HEK293 (cell line): ENCODE results near the gene PHF5A.
A peak's percentile ranks its signal among the peaks of the same experiment; 100 is the strongest.

ENCODE experiments used
- BCL11B ChIP-seq: fragments of 450-650 bp; formaldehyde crosslinking; IDR thresholded peaks from 2 replicates; pipeline ENCODE4 v1.5.1; 2016; ENCODE audit warnings: low read depth, missing biosample characterization, missing genetic modification characterization
- OSR2 ChIP-seq: fragments of 450-650 bp; formaldehyde crosslinking; IDR thresholded peaks from 2 replicates; pipeline ENCODE4 v1.5.1; 2016; ENCODE audit warnings: missing biosample characterization, missing genetic modification characterization
- PRDM2 ChIP-seq: fragments of 450-650 bp; formaldehyde crosslinking; IDR thresholded peaks from 2 replicates; pipeline ENCODE4 v1.5.1; 2016; ENCODE audit warnings: missing biosample characterization, missing genetic modification characterization, borderline replicate concordance
- SCRT1 ChIP-seq: fragments of 450-650 bp; formaldehyde crosslinking; IDR thresholded peaks from 2 replicates; pipeline ENCODE4 v1.5.1; 2016; ENCODE audit warnings: missing biosample characterization, missing genetic modification characterization, borderline replicate concordance
- SP3 ChIP-seq: fragments of 450-650 bp; formaldehyde crosslinking; IDR thresholded peaks from 2 replicates; pipeline ENCODE4 v1.5.1; 2016; ENCODE audit warnings: missing biosample characterization, missing genetic modification characterization
- SP7 ChIP-seq: fragments of 450-650 bp; formaldehyde crosslinking; IDR thresholded peaks from 2 replicates; pipeline ENCODE4 v1.5.1; 2016; ENCODE audit warnings: missing biosample characterization, missing genetic modification characterization
- YY1 ChIP-seq: fragments of 450-650 bp; formaldehyde crosslinking; IDR thresholded peaks from 2 replicates; pipeline ENCODE4 v1.5.1; 2018; ENCODE audit warnings: missing biosample characterization, missing genetic modification characterization
- YY2 ChIP-seq: fragments of 450-650 bp; formaldehyde crosslinking; IDR thresholded peaks from 2 replicates; pipeline ENCODE4 v1.5.1; 2016; ENCODE audit warnings: missing biosample characterization, missing genetic modification characterization
- ZBTB17 ChIP-seq: fragments of 450-650 bp; formaldehyde crosslinking; IDR thresholded peaks from 2 replicates; pipeline ENCODE4 v1.5.1; 2016; ENCODE audit warnings: missing biosample characterization, missing genetic modification characterization
- ZBTB20 ChIP-seq: fragments of 450-650 bp; formaldehyde crosslinking; IDR thresholded peaks from 2 replicates; pipeline ENCODE4 v1.5.1; 2016; ENCODE audit warnings: missing biosample characterization, missing genetic modification characterization
- ZBTB44 ChIP-seq: fragments of 450-650 bp; IDR thresholded peaks from 2 replicates; pipeline ENCODE4 v1.5.1; 2018; ENCODE audit warnings: missing biosample characterization, mild to moderate bottlenecking, missing genetic modification characterization
- ZFP37 ChIP-seq: fragments of 450-650 bp; formaldehyde crosslinking; IDR thresholded peaks from 2 replicates; pipeline ENCODE4 v1.5.1; 2016; ENCODE audit warnings: missing biosample characterization, missing genetic modification characterization
- ZIC2 ChIP-seq: fragments of 450-650 bp; formaldehyde crosslinking; IDR thresholded peaks from 2 replicates; pipeline ENCODE4 v1.5.1; 2016; ENCODE audit warnings: missing biosample characterization, missing genetic modification characterization
- ZNF114 ChIP-seq: fragments of 450-650 bp; formaldehyde crosslinking; IDR thresholded peaks from 2 replicates; pipeline ENCODE4 v1.5.0; 2017; ENCODE audit warnings: missing biosample characterization, missing genetic modification characterization
- ZNF138 ChIP-seq: fragments of 450-650 bp; formaldehyde crosslinking; IDR thresholded peaks from 2 replicates; pipeline ENCODE4 v1.5.1; 2016; ENCODE audit warnings: missing biosample characterization, missing genetic modification characterization, borderline replicate concordance
- ZNF202 ChIP-seq: fragments of 450-650 bp; formaldehyde crosslinking; IDR thresholded peaks from 2 replicates; pipeline ENCODE4 v1.5.1; 2016; ENCODE audit warnings: missing biosample characterization, missing genetic modification characterization, borderline replicate concordance
- ZNF221 ChIP-seq: fragments of 450-650 bp; formaldehyde crosslinking; IDR thresholded peaks from 2 replicates; pipeline ENCODE4 v1.5.1; 2017; ENCODE audit warnings: missing biosample characterization, missing genetic modification characterization, borderline replicate concordance
- ZNF398 ChIP-seq: fragments of 450-650 bp; formaldehyde crosslinking; IDR thresholded peaks from 2 replicates; pipeline ENCODE4 v1.5.1; 2017; ENCODE audit warnings: missing biosample characterization, missing genetic modification characterization
- ZNF433 ChIP-seq: fragments of 450-650 bp; formaldehyde crosslinking; IDR thresholded peaks from 2 replicates; pipeline ENCODE4 v1.5.1; 2016; ENCODE audit warnings: missing biosample characterization, missing genetic modification characterization, low read depth
- ZNF501 ChIP-seq: fragments of 450-650 bp; formaldehyde crosslinking; IDR thresholded peaks from 2 replicates; pipeline ENCODE4 v1.5.1; 2016; ENCODE audit warnings: missing biosample characterization, missing genetic modification characterization
- ZNF529 ChIP-seq: fragments of 450-650 bp; formaldehyde crosslinking; IDR thresholded peaks from 2 replicates; pipeline ENCODE4 v1.5.1; 2017; ENCODE audit warnings: missing genetic modification characterization, missing biosample characterization; ENCODE audit not compliant: insufficient replicate concordance
- ZNF548 ChIP-seq: fragments of 450-650 bp; formaldehyde crosslinking; IDR thresholded peaks from 2 replicates; pipeline ENCODE4 v1.5.1; 2016; ENCODE audit warnings: missing biosample characterization, missing genetic modification characterization
- ZNF580 ChIP-seq: fragments of 450-650 bp; formaldehyde crosslinking; IDR thresholded peaks from 2 replicates; pipeline ENCODE4 v1.5.1; 2016; ENCODE audit warnings: missing biosample characterization, missing genetic modification characterization
- ZNF585B ChIP-seq: fragments of 450-650 bp; formaldehyde crosslinking; IDR thresholded peaks from 2 replicates; pipeline ENCODE4 v1.5.1; 2016; ENCODE audit warnings: missing biosample characterization, missing genetic modification characterization
- ZNF654 ChIP-seq: fragments of 450-650 bp; formaldehyde crosslinking; IDR thresholded peaks from 2 replicates; pipeline ENCODE4 v1.5.1; 2016; ENCODE audit warnings: low read depth, missing biosample characterization, missing genetic modification characterization
- ZNF843 ChIP-seq: fragments of 450-650 bp; formaldehyde crosslinking; IDR thresholded peaks from 2 replicates; pipeline ENCODE4 v1.5.1; 2016; ENCODE audit warnings: missing biosample characterization, missing genetic modification characterization
- ZSCAN5A ChIP-seq: fragments of 450-650 bp; formaldehyde crosslinking; IDR thresholded peaks from 2 replicates; pipeline ENCODE4 v1.5.1; 2016; ENCODE audit warnings: missing biosample characterization, missing genetic modification characterization

The PHF5A gene

GRCh38 chr22:41446639-41447434 lies 21.7 kb downstream of the PHF5A start, which contains the start of gene TOB2 (continued):
- TF ChIP-seq ZNF221 (tag by site-specific recombination): no peak
- peak; percentile 91 for TF ChIP-seq ZBTB44
- TF ChIP-seq ZBTB17: peak; percentile 93
- peak; percentile 23; the same call in 1 of the 2 replicates for TF ChIP-seq ZNF585B (tag by site-specific recombination)
- peak; percentile 99 for TF ChIP-seq BCL11B
- 0 out of 2 replicates have a peak, but pooled peaks have one; percentile 18 for TF ChIP-seq ZNF548 (tag by site-specific recombination)
- peak; percentile 95 for TF ChIP-seq ZFP37 (tag by site-specific recombination)
- peak; percentile 88; the same call in 1 of the 2 replicates for TF ChIP-seq ZNF580 (tag by site-specific recombination)
- no peak for TF ChIP-seq ZNF114 (tag by site-specific recombination)
- TF ChIP-seq ZNF202 (tag by site-specific recombination): no peak
- peak; percentile 82 for TF ChIP-seq YY1 (tag by site-specific recombination)
- TF ChIP-seq ZNF433 (tag by site-specific recombination): no peak; the same call in 1 of the 2 replicates
- peak; percentile 87 for TF ChIP-seq ZBTB20 (tag by site-specific recombination)
- no peak for TF ChIP-seq ZNF529 (tag by site-specific recombination)
- 0 out of 2 replicates have a peak, but pooled peaks have one; percentile 28 for TF ChIP-seq PRDM2 (tag by site-specific recombination)
- TF ChIP-seq SP3 (tag by site-specific recombination): peak; percentile 99
- TF ChIP-seq OSR2 (tag by site-specific recombination): peak; percentile 87
- peak; percentile 99 for TF ChIP-seq ZNF501 (tag by site-specific recombination)
- TF ChIP-seq ZNF398 (tag by site-specific recombination): peak; percentile 78
- peak; percentile 95 for TF ChIP-seq SP7 (tag by site-specific recombination)
- peak; percentile 11; the same call in 1 of the 2 replicates for TF ChIP-seq ZNF654 (tag by site-specific recombination)
- TF ChIP-seq SCRT1: no peak
- TF ChIP-seq ZSCAN5A: peak; percentile 98
- peak; percentile 83 for TF ChIP-seq YY2 (tag by site-specific recombination)
- TF ChIP-seq ZNF138 (tag by site-specific recombination): no peak
- peak; percentile 86 for TF ChIP-seq ZNF843 (tag by site-specific recombination)
- TF ChIP-seq ZIC2 (tag by site-specific recombination): peak; percentile 99
